T-helper 1 cell treated with Interleukin-12 subunit alpha and Interleukin-12 subunit beta and Interleukin-4 antibody, amounts not matched to agents 30 μg/mL and 1 μg/mL, for 36 hours (primary cell): ENCODE data around the gene PDSS2.

ENCODE experiments used
- H3K27ac Mint-ChIP-seq: one replicate; pipeline ENCODE4 v1.8.0; 2021; ENCODE audit warnings: mild to moderate bottlenecking, mixed read lengths
- H3K27me3 Mint-ChIP-seq: one replicate; pipeline ENCODE4 v1.8.0; 2021; ENCODE audit warnings: low read depth, mixed read lengths
- H3K36me3 Mint-ChIP-seq: one replicate; pipeline ENCODE4 v1.8.0; 2021; ENCODE audit warnings: low read depth, mixed read lengths
- H3K4me1 Mint-ChIP-seq: one replicate; pipeline ENCODE4 v1.8.0; 2021; ENCODE audit warnings: low read depth, mixed read lengths
- H3K4me3 Mint-ChIP-seq: one replicate; pipeline ENCODE4 v1.8.0; 2021; ENCODE audit warnings: mild to moderate bottlenecking, moderate library complexity, mixed read lengths
- H3K9me3 Mint-ChIP-seq: one replicate; pipeline ENCODE4 v1.8.0; 2021; ENCODE audit warnings: mixed read lengths

Gene PDSS2

GRCh38 chr6:107413966-107414645 lies 45.3 kb downstream of the PDSS2 start:
- Mint-ChIP-seq H3K9me3 (no peaks in the 10 kb centered on the region), H3K27me3 (no peaks in the 10 kb centered on the region), H3K36me3 (peaks cover 1% of the 10 kb centered on the region), H3K4me3 (no peak overlapping the region), H3K27ac (no peak overlapping the region), H3K4me1 (no peaks in the 10 kb centered on the region)

GRCh38 chr6:107411161-107411560 lies 48.2 kb downstream of the PDSS2 start:
- Mint-ChIP-seq H3K4me1 (no peaks in the 10 kb centered on the region), H3K27me3 (no peaks in the 10 kb centered on the region), H3K4me3 (no peak overlapping the region), H3K27ac (no peak overlapping the region), H3K9me3 (no peaks in the 10 kb centered on the region), H3K36me3 (peaks cover 2% of the 10 kb centered on the region)

GRCh38 chr6:107409942-107410341 lies 49.4 kb downstream of the PDSS2 start:
- Mint-ChIP-seq H3K4me1 (no peaks in the 10 kb centered on the region), H3K4me3 (no peak overlapping the region), H3K9me3 (peaks cover 5% of the 10 kb centered on the region), H3K27me3 (no peaks in the 10 kb centered on the region), H3K36me3 (peaks cover 6% of the 10 kb centered on the region), H3K27ac (no peak overlapping the region)

GRCh38 chr6:107408714-107409113 lies 50.6 kb downstream of the PDSS2 start:
- Mint-ChIP-seq H3K9me3 (peaks cover 17% of the 10 kb centered on the region), H3K36me3 (peaks cover 12% of the 10 kb centered on the region), H3K27me3 (no peaks in the 10 kb centered on the region), H3K4me3 (no peak overlapping the region), H3K27ac (no peak overlapping the region), H3K4me1 (no peaks in the 10 kb centered on the region)

GRCh38 chr6:107405002-107405401 lies 54.4 kb downstream of the PDSS2 start:
- no peak overlapping the region for H3K27ac Mint-ChIP-seq
- H3K36me3 Mint-ChIP-seq = peaks cover 21% of the 10 kb centered on the region
- H3K9me3 Mint-ChIP-seq = peaks cover 35% of the 10 kb centered on the region
- H3K27me3 Mint-ChIP-seq = no peaks in the 10 kb centered on the region
- no peaks in the 10 kb centered on the region for H3K4me1 Mint-ChIP-seq
- H3K4me3 Mint-ChIP-seq = no peak overlapping the region

GRCh38 chr6:107402533-107402932 lies 56.8 kb downstream of the PDSS2 start:
- peaks cover 21% of the 10 kb centered on the region for H3K36me3 Mint-ChIP-seq
- H3K27ac Mint-ChIP-seq = no peak overlapping the region
- H3K27me3 Mint-ChIP-seq = no peaks in the 10 kb centered on the region
- H3K4me3 Mint-ChIP-seq = no peak overlapping the region
- H3K9me3 Mint-ChIP-seq = peaks cover 39% of the 10 kb centered on the region
- no peaks in the 10 kb centered on the region for H3K4me1 Mint-ChIP-seq

- Mint-ChIP-seq H3K4me1 (no peaks in the 10 kb centered on the region), H3K27ac (no peak overlapping the region), H3K27me3 (no peaks in the 10 kb centered on the region), H3K9me3 (peaks cover 39% of the 10 kb centered on the region), H3K4me3 (no peak overlapping the region), H3K36me3 (peaks cover 20% of the 10 kb centered on the region)
Measured at GRCh38 chr6:107401573-107401972, 57.8 kb downstream of the PDSS2 start.

GRCh38 chr6:107400616-107401147 lies 58.7 kb downstream of the PDSS2 start:
- Mint-ChIP-seq H3K4me1 (no peaks in the 10 kb centered on the region), H3K36me3 (peaks cover 22% of the 10 kb centered on the region), H3K27me3 (no peaks in the 10 kb centered on the region), H3K9me3 (peaks cover 46% of the 10 kb centered on the region), H3K27ac (no peak overlapping the region), H3K4me3 (no peak overlapping the region)

GRCh38 chr6:107399935-107400334 lies 59.4 kb downstream of the PDSS2 start:
- no peak overlapping the region for H3K4me3 Mint-ChIP-seq
- H3K9me3 Mint-ChIP-seq = peaks cover 47% of the 10 kb centered on the region
- no peaks in the 10 kb centered on the region for H3K4me1 Mint-ChIP-seq
- H3K27me3 Mint-ChIP-seq = no peaks in the 10 kb centered on the region
- H3K27ac Mint-ChIP-seq = no peak overlapping the region
- H3K36me3 Mint-ChIP-seq = peaks cover 18% of the 10 kb centered on the region

GRCh38 chr6:107398001-107398400 lies 61.4 kb downstream of the PDSS2 start:
- H3K27me3 Mint-ChIP-seq = no peaks in the 10 kb centered on the region
- H3K9me3 Mint-ChIP-seq = peaks cover 45% of the 10 kb centered on the region
- no peaks in the 10 kb centered on the region for H3K4me1 Mint-ChIP-seq
- H3K4me3 Mint-ChIP-seq = no peak overlapping the region
- H3K36me3 Mint-ChIP-seq = peaks cover 12% of the 10 kb centered on the region
- H3K27ac Mint-ChIP-seq = no peak overlapping the region

- H3K27me3 Mint-ChIP-seq = no peaks in the 10 kb centered on the region
- H3K4me3 Mint-ChIP-seq = no peak overlapping the region
- H3K4me1 Mint-ChIP-seq = no peaks in the 10 kb centered on the region
- H3K27ac Mint-ChIP-seq = no peak overlapping the region
- peaks cover 41% of the 10 kb centered on the region for H3K9me3 Mint-ChIP-seq
- H3K36me3 Mint-ChIP-seq = peaks cover 8% of the 10 kb centered on the region
Measured at GRCh38 chr6:107396211-107396610, 63.2 kb downstream of the PDSS2 start.

- Mint-ChIP-seq H3K36me3 (peaks cover 6% of the 10 kb centered on the region), H3K4me3 (no peak overlapping the region), H3K27me3 (no peaks in the 10 kb centered on the region), H3K27ac (no peak overlapping the region), H3K9me3 (peaks cover 34% of the 10 kb centered on the region), H3K4me1 (peaks cover 3% of the 10 kb centered on the region)
Measured at GRCh38 chr6:107392069-107392468, 67.3 kb downstream of the PDSS2 start.

- Mint-ChIP-seq H3K9me3 (peaks cover 29% of the 10 kb centered on the region), H3K4me3 (no peak overlapping the region), H3K27ac (no peak overlapping the region), H3K36me3 (peaks cover 4% of the 10 kb centered on the region), H3K4me1 (peaks cover 3% of the 10 kb centered on the region), H3K27me3 (no peaks in the 10 kb centered on the region)
Measured at GRCh38 chr6:107390685-107391435, 68.5 kb downstream of the PDSS2 start.

- Mint-ChIP-seq H3K27ac (no peak overlapping the region), H3K4me1 (peaks cover 3% of the 10 kb centered on the region), H3K4me3 (no peak overlapping the region), H3K36me3 (peaks cover 4% of the 10 kb centered on the region), H3K9me3 (peaks cover 22% of the 10 kb centered on the region), H3K27me3 (no peaks in the 10 kb centered on the region)
Measured at GRCh38 chr6:107390056-107390455, 69.3 kb downstream of the PDSS2 start.

- no peaks in the 10 kb centered on the region for H3K36me3 Mint-ChIP-seq
- no peaks in the 10 kb centered on the region for H3K9me3 Mint-ChIP-seq
- no peak overlapping the region for H3K4me3 Mint-ChIP-seq
- H3K27ac Mint-ChIP-seq = no peak overlapping the region
- H3K4me1 Mint-ChIP-seq = peaks cover 3% of the 10 kb centered on the region
- H3K27me3 Mint-ChIP-seq = no peaks in the 10 kb centered on the region
Measured at GRCh38 chr6:107386904-107387303, 72.5 kb downstream of the PDSS2 start.
